Activated T-cell treated with anti-CD3 and anti-CD28 coated beads, Interleukin-2, amount 50 U/mL, for 24 hours (primary cell): ENCODE results near the gene KRTAP4-7.
"Not testable (repeated sequence)": the region's sequence is repeated elsewhere in the genome, so short reads cannot be mapped to it uniquely, and the experiment has no call there.

Experiments
- DNase-seq: peaks from one replicate; pipeline ENCODE4 v3.0.0-alpha.2; 2020
- H3K27ac Mint-ChIP-seq: 2 replicates; pipeline ENCODE4 v1.8.0; 2020; ENCODE audit warnings: mild to moderate bottlenecking, mixed read lengths
- H3K27me3 Mint-ChIP-seq: 2 replicates; pipeline ENCODE4 v1.8.0; 2020; ENCODE audit warnings: mixed read lengths
- H3K36me3 Mint-ChIP-seq: 2 replicates; pipeline ENCODE4 v1.8.0; 2020; ENCODE audit warnings: low read depth, mixed read lengths
- H3K4me1 Mint-ChIP-seq: 2 replicates; pipeline ENCODE4 v1.8.0; 2020; ENCODE audit warnings: low read depth, mixed read lengths
- H3K4me3 Mint-ChIP-seq: 2 replicates; pipeline ENCODE4 v1.8.0; 2020; ENCODE audit warnings: mild to moderate bottlenecking, moderate library complexity, mixed read lengths
- H3K9me3 Mint-ChIP-seq: 2 replicates; pipeline ENCODE4 v1.8.0; 2020; ENCODE audit warnings: mixed read lengths

KRTAP4-7 gene

GRCh38 chr17:41059276-41060051 lies 24.5 kb upstream of the KRTAP4-7 start:
- H3K27ac Mint-ChIP-seq, H3K9me3 Mint-ChIP-seq, H3K4me1 Mint-ChIP-seq, H3K36me3 Mint-ChIP-seq, H3K4me3 Mint-ChIP-seq, DNase-seq: not testable (repeated sequence)
- peaks cover 51% of the 10 kb centered on the region for H3K27me3 Mint-ChIP-seq

- Mint-ChIP-seq H3K4me3 (no peak within 1 kb of the TSS), H3K27ac (no peak within 1 kb of the TSS), H3K9me3 (no peaks in the 10 kb centered on the region), H3K36me3 (no peaks in the 10 kb centered on the region), H3K4me1 (no peaks in the 10 kb centered on the region), H3K27me3 (peaks cover 50% of the 10 kb centered on the region)
- no peak for DNase-seq
Measured at GRCh38 chr17:41060052-41060604, 23.8 kb upstream of the KRTAP4-7 start, which contains the start of gene KRTAP2-3. Gene KRTAP2-3, minus strand, starts transcription at chr17:41060114. Its CDS starts 64 bp downstream, at chr17:41060050.

- no peaks in the 10 kb centered on the region for H3K36me3 Mint-ChIP-seq
- DNase-seq: no peak
- no peaks in the 10 kb centered on the region for H3K4me1 Mint-ChIP-seq
- H3K9me3 Mint-ChIP-seq: no peaks in the 10 kb centered on the region
- H3K4me3 Mint-ChIP-seq: no peak overlapping the region
- H3K27ac Mint-ChIP-seq: no peak overlapping the region
- H3K27me3 Mint-ChIP-seq: peaks cover 36% of the 10 kb centered on the region
Measured at GRCh38 chr17:41061964-41062363, 22.0 kb upstream of the KRTAP4-7 start.

- Mint-ChIP-seq H3K36me3 (no peaks in the 10 kb centered on the region), H3K27me3 (peaks cover 27% of the 10 kb centered on the region)
Measured at GRCh38 chr17:41063449-41063848, 20.5 kb upstream of the KRTAP4-7 start.

GRCh38 chr17:41064301-41064700 lies 19.6 kb upstream of the KRTAP4-7 start:
- H3K4me1 Mint-ChIP-seq: no peaks in the 10 kb centered on the region
- peaks cover 20% of the 10 kb centered on the region for H3K27me3 Mint-ChIP-seq
- DNase-seq: no peak
- H3K9me3 Mint-ChIP-seq: no peaks in the 10 kb centered on the region
- H3K27ac Mint-ChIP-seq: no peak overlapping the region
- no peaks in the 10 kb centered on the region for H3K36me3 Mint-ChIP-seq
- no peak overlapping the region for H3K4me3 Mint-ChIP-seq

More at GRCh38 chr17:41063449-41063848, 20.5 kb upstream of the KRTAP4-7 start:
- DNase-seq: no peak
- no peak overlapping the region for H3K4me3 Mint-ChIP-seq
- no peaks in the 10 kb centered on the region for H3K9me3 Mint-ChIP-seq
- H3K4me1 Mint-ChIP-seq: no peaks in the 10 kb centered on the region
- H3K27ac Mint-ChIP-seq: no peak overlapping the region

GRCh38 chr17:41065016-41065689 lies 18.8 kb upstream of the KRTAP4-7 start:
- H3K4me1 Mint-ChIP-seq, H3K27ac Mint-ChIP-seq, H3K9me3 Mint-ChIP-seq, H3K4me3 Mint-ChIP-seq, H3K36me3 Mint-ChIP-seq, DNase-seq: not testable (repeated sequence)
- H3K27me3 Mint-ChIP-seq: peaks cover 14% of the 10 kb centered on the region

GRCh38 chr17:41065829-41066624 lies 17.9 kb upstream of the KRTAP4-7 start, which contains the start of gene KRTAP2-4:
Gene KRTAP2-4, minus strand, starts transcription at chr17:41065879. Its CDS starts 34 bp downstream, at chr17:41065845.
- Mint-ChIP-seq H3K4me3 (no peak within 1 kb of the TSS), H3K4me1 (no peaks in the 10 kb centered on the region), H3K9me3 (no peaks in the 10 kb centered on the region), H3K27ac (no peak within 1 kb of the TSS), H3K36me3 (no peaks in the 10 kb centered on the region), H3K27me3 (peaks cover 5% of the 10 kb centered on the region)
- DNase-seq: no peak

- Mint-ChIP-seq H3K4me1 (no peaks in the 10 kb centered on the region), H3K36me3 (no peaks in the 10 kb centered on the region), H3K27me3 (peaks cover 3% of the 10 kb centered on the region), H3K4me3 (no peak overlapping the region), H3K27ac (no peak overlapping the region), H3K9me3 (no peaks in the 10 kb centered on the region)
- no peak for DNase-seq
Measured at GRCh38 chr17:41067281-41067680, 16.7 kb upstream of the KRTAP4-7 start.

- H3K27ac Mint-ChIP-seq: no peak overlapping the region
- DNase-seq: no peak
- no peak overlapping the region for H3K4me3 Mint-ChIP-seq
- H3K36me3 Mint-ChIP-seq: no peaks in the 10 kb centered on the region
- no peaks in the 10 kb centered on the region for H3K27me3 Mint-ChIP-seq
- no peaks in the 10 kb centered on the region for H3K9me3 Mint-ChIP-seq
- H3K4me1 Mint-ChIP-seq: no peaks in the 10 kb centered on the region
Measured at GRCh38 chr17:41069031-41069430, 14.9 kb upstream of the KRTAP4-7 start.

GRCh38 chr17:41071606-41072360 lies 12.2 kb upstream of the KRTAP4-7 start:
- DNase-seq: no peak
- no peaks in the 10 kb centered on the region for H3K9me3 Mint-ChIP-seq
- H3K27ac Mint-ChIP-seq: no peak overlapping the region
- H3K36me3 Mint-ChIP-seq: no peaks in the 10 kb centered on the region
- H3K27me3 Mint-ChIP-seq: peaks cover 15% of the 10 kb centered on the region
- no peaks in the 10 kb centered on the region for H3K4me1 Mint-ChIP-seq
- no peak overlapping the region for H3K4me3 Mint-ChIP-seq

- Mint-ChIP-seq H3K36me3 (no peaks in the 10 kb centered on the region), H3K4me1 (no peaks in the 10 kb centered on the region), H3K9me3 (no peaks in the 10 kb centered on the region), H3K27ac (no peak overlapping the region), H3K27me3 (peaks cover 25% of the 10 kb centered on the region), H3K4me3 (no peak overlapping the region)
- DNase-seq: no peak
Measured at GRCh38 chr17:41073676-41074075, 10.3 kb upstream of the KRTAP4-7 start.

GRCh38 chr17:41076788-41077187 lies 7.2 kb upstream of the KRTAP4-7 start:
- H3K27ac Mint-ChIP-seq: no peak overlapping the region
- H3K4me3 Mint-ChIP-seq: no peak overlapping the region
- no peaks in the 10 kb centered on the region for H3K4me1 Mint-ChIP-seq

GRCh38 chr17:41082626-41083025 lies 1.3 kb upstream of the KRTAP4-7 start:
- peaks cover 22% of the 10 kb centered on the region for H3K27me3 Mint-ChIP-seq
- DNase-seq: no peak
- no peaks in the 10 kb centered on the region for H3K36me3 Mint-ChIP-seq
- H3K27ac Mint-ChIP-seq: no peak overlapping the region
- no peaks in the 10 kb centered on the region for H3K9me3 Mint-ChIP-seq
- H3K4me1 Mint-ChIP-seq: no peaks in the 10 kb centered on the region
- no peak overlapping the region for H3K4me3 Mint-ChIP-seq

More at GRCh38 chr17:41076788-41077187, 7.2 kb upstream of the KRTAP4-7 start:
- Mint-ChIP-seq H3K9me3 (no peaks in the 10 kb centered on the region), H3K27me3 (peaks cover 32% of the 10 kb centered on the region), H3K36me3 (no peaks in the 10 kb centered on the region)
- no peak for DNase-seq

GRCh38 chr17:41083427-41083826 lies 523 bp upstream of the KRTAP4-7 start:
- not testable (repeated sequence) for DNase-seq, H3K4me3 Mint-ChIP-seq, H3K4me1 Mint-ChIP-seq, H3K27ac Mint-ChIP-seq, H3K9me3 Mint-ChIP-seq, H3K36me3 Mint-ChIP-seq
- H3K27me3 Mint-ChIP-seq: peaks cover 22% of the 10 kb centered on the region
